CD14-positive monocyte (primary cell): ENCODE results near the gene SCMH1. TPM values are rescaled to one million over a fixed set of nuclear protein-coding genes. Genes with fewer than 3 reads are reported as not detected.
A peak's percentile ranks its signal among the peaks of the same experiment; 100 is the strongest.

Experiments used
- DNase-seq, 3 donors: peaks; one replicate each; pipeline ENCODE4 v3.0.0-alpha.2; 2011 to 2022
- H2AFZ ChIP-seq: 2 replicates; pipeline ENCODE4 v1.6.0; 2012; ENCODE audit warnings: mild to moderate bottlenecking, low read depth, low read length, inconsistent platforms; ENCODE audit not compliant: insufficient read depth, poor library complexity, severe bottlenecking
- H3K27ac ChIP-seq, 2 donors: 1 replicate in 1 of 2; 2 replicates in 1 of 2; pipeline ENCODE4 v1.5.1; 2012 to 2013; ENCODE audit warnings: low read length in 2 of 2, control low read depth in 1 of 2, inconsistent platforms in 1 of 2, low read depth in 1 of 2, mild to moderate bottlenecking in 1 of 2
- H3K27me3 ChIP-seq, 2 donors: one replicate each; pipeline versions ENCODE4 v1.6.0 to v1.6.1; 2011 to 2013; ENCODE audit warnings: low read length in 2 of 2; ENCODE audit not compliant: control insufficient read depth in 2 of 2, insufficient read depth in 2 of 2
- H3K36me3 ChIP-seq, 2 donors: replicated peaks in 1 of 2; 1 replicate in 1 of 2; 2 replicates in 1 of 2; pipeline versions ENCODE4 v1.5.1 to v1.6.1; 2012 to 2013; ENCODE audit warnings: low read length in 2 of 2, control low read depth in 1 of 2, inconsistent platforms in 1 of 2, mild to moderate bottlenecking in 1 of 2; ENCODE audit not compliant: insufficient read depth in 2 of 2, control insufficient read depth in 1 of 2
- H3K4me1 ChIP-seq, 2 donors: 1 replicate in 1 of 2; 2 replicates in 1 of 2; pipeline versions ENCODE4 v1.5.1 to v1.6.1; 2012 to 2013; ENCODE audit warnings: low read length in 2 of 2, control low read depth in 1 of 2, inconsistent platforms in 1 of 2, mild to moderate bottlenecking in 1 of 2, moderate library complexity in 1 of 2; ENCODE audit not compliant: insufficient read depth in 2 of 2, control insufficient read depth in 1 of 2
- H3K4me2 ChIP-seq: replicated peaks from 2 replicates; pipeline ENCODE3; 2012; ENCODE audit warnings: low read length, moderate library complexity, mild to moderate bottlenecking; ENCODE audit not compliant: poor library complexity, severe bottlenecking; ENCODE audit errors: extremely low read depth
- H3K4me3 ChIP-seq, 3 experiments: fragments of 200-600 bp in 1 of 3; sonication (generic) in 1 of 3; replicated peaks in 1 of 3; 1 replicate in 2 of 3; 2 replicates in 1 of 3; pipeline ENCODE4 v1.5.1; 2011 to 2013; ENCODE audit warnings: low read length in 3 of 3, mild to moderate bottlenecking in 3 of 3, control low read depth in 2 of 3, low read depth in 2 of 3, inconsistent platforms in 1 of 3, moderate library complexity in 1 of 3
- H3K79me2 ChIP-seq: 2 replicates; pipeline ENCODE4 v1.6.0; 2012; ENCODE audit warnings: mild to moderate bottlenecking, control low read depth, inconsistent platforms, low read length, moderate library complexity; ENCODE audit not compliant: insufficient read depth
- H3K9ac ChIP-seq: 2 replicates; pipeline ENCODE4 v1.6.0; 2017; ENCODE audit warnings: low read length, mild to moderate bottlenecking; ENCODE audit not compliant: insufficient read depth, poor library complexity, severe bottlenecking
- H3K9me3 ChIP-seq, 2 donors: replicated peaks in 1 of 2; 1 replicate in 1 of 2; 2 replicates in 1 of 2; pipeline versions ENCODE4 v1.5.1 to v1.6.1; 2012 to 2013; ENCODE audit warnings: low read length in 2 of 2, control low read depth in 1 of 2; ENCODE audit not compliant: control insufficient read depth in 1 of 2, insufficient read depth in 1 of 2
- H4K20me1 ChIP-seq: 2 replicates; pipeline ENCODE4 v1.6.0; 2012; ENCODE audit warnings: mild to moderate bottlenecking, low read length, control low read depth, moderate library complexity; ENCODE audit not compliant: insufficient read depth
- H3K27ac Mint-ChIP-seq, 7 donors: one replicate each; pipeline ENCODE4 v1.8.0; 2020; ENCODE audit warnings: mild to moderate bottlenecking in 7 of 7, mixed read lengths in 7 of 7, moderate library complexity in 6 of 7, inconsistent platforms in 2 of 7
- H3K27me3 Mint-ChIP-seq, 3 donors: one replicate each; pipeline ENCODE4 v1.8.0; 2021 to 2022; ENCODE audit warnings: low read depth in 3 of 3, mild to moderate bottlenecking in 3 of 3, mixed read lengths in 3 of 3, moderate library complexity in 3 of 3, inconsistent platforms in 1 of 3
- H3K36me3 Mint-ChIP-seq, 2 donors: one replicate each; pipeline ENCODE4 v1.8.0; 2020; ENCODE audit warnings: mixed read lengths in 2 of 2, inconsistent platforms in 1 of 2, mild to moderate bottlenecking in 1 of 2
- H3K4me1 Mint-ChIP-seq: one replicate; pipeline ENCODE4 v1.8.0; 2020; ENCODE audit warnings: mild to moderate bottlenecking, mixed read lengths
- H3K4me3 Mint-ChIP-seq, 2 donors: one replicate each; pipeline ENCODE4 v1.8.0; 2020; ENCODE audit warnings: mild to moderate bottlenecking in 2 of 2, mixed read lengths in 2 of 2, moderate library complexity in 1 of 2
- H3K9me3 Mint-ChIP-seq, 7 donors: one replicate each; pipeline ENCODE4 v1.8.0; 2020 to 2022; ENCODE audit warnings: mixed read lengths in 7 of 7, mild to moderate bottlenecking in 6 of 7, moderate library complexity in 6 of 7, inconsistent platforms in 2 of 7
- WGBS: methylation state at CpG from one replicate; pipeline ENCODE4 v1.1.5; 2013; ENCODE audit warnings: missing lambda C conversion rate; ENCODE audit not compliant: insufficient coverage; 5-methylcytosine and 5-hydroxymethylcytosine counted together
- intact Hi-C, 2 donors: fragments of 100-400 bp; cut with micrococcal nuclease; formaldehyde crosslinking; loops; one replicate each; pipeline versions ENCODE4 v1.15.0 to v1.15.1; 2023
- polyA plus RNA-seq, 3 donors: library from polyadenylated mRNA; depleted of rRNA in 1 of 3; unstranded in 2 of 3; stranded (reverse) in 1 of 3; fragments of 300-500 nt in 2 of 3; fragments of >200 nt in 1 of 3; fragmentation: Illumina TruSeq in 2 of 3; gene quantifications; 1 replicate in 2 of 3; 2 replicates in 1 of 3; pipeline ENCODE4 v1.2.3, GENCODE V29; 2012 to 2021
- TF ChIP-seq, protein P1 (sequence below): fragments of 200-600 bp; IDR thresholded peaks from one replicate; pipeline ENCODE4 v1.8.0; 2022; ENCODE audit warnings: antibody characterized with exemption, mild to moderate bottlenecking

Gene SCMH1
- polyA plus RNA-seq, 3 donors: 0.66 to 12.7 (median 0.74) TPM

- no peak for DNase-seq
- Histone ChIP-seq H3K9me3 (no peaks in the 10 kb centered on the region), H2AFZ (no peak overlapping the region), H3K4me1 (no peaks in the 10 kb centered on the region), H3K4me2 (no peak overlapping the region), H3K4me3 (no peak overlapping the region), H3K36me3 (peaks cover 12 to 54% of the 10 kb centered on the region in 2 donors), H3K79me2 (no peaks in the 10 kb centered on the region), H3K27me3 (no peaks in the 10 kb centered on the region), H3K9ac (no peak overlapping the region), H3K27ac (no peak overlapping the region), H4K20me1 (no peaks in the 10 kb centered on the region)
- H3K27me3 Mint-ChIP-seq: no peaks in the 10 kb centered on the region
- no peak overlapping the region for H3K4me3 Mint-ChIP-seq
- no peaks in the 10 kb centered on the region for H3K9me3 Mint-ChIP-seq
- peaks cover 20 to 41% of the 10 kb centered on the region in 2 donors for H3K36me3 Mint-ChIP-seq
- no CpG with 5 or more reads among the region's 2 CpGs for WGBS
- intact Hi-C loops: no loop called here
- TF ChIP-seq, protein P1, sequence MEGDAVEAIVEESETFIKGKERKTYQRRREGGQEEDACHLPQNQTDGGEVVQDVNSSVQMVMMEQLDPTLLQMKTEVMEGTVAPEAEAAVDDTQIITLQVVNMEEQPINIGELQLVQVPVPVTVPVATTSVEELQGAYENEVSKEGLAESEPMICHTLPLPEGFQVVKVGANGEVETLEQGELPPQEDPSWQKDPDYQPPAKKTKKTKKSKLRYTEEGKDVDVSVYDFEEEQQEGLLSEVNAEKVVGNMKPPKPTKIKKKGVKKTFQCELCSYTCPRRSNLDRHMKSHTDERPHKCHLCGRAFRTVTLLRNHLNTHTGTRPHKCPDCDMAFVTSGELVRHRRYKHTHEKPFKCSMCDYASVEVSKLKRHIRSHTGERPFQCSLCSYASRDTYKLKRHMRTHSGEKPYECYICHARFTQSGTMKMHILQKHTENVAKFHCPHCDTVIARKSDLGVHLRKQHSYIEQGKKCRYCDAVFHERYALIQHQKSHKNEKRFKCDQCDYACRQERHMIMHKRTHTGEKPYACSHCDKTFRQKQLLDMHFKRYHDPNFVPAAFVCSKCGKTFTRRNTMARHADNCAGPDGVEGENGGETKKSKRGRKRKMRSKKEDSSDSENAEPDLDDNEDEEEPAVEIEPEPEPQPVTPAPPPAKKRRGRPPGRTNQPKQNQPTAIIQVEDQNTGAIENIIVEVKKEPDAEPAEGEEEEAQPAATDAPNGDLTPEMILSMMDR: no peak
- no peaks in the 10 kb centered on the region for H3K4me1 Mint-ChIP-seq
- H3K27ac Mint-ChIP-seq: no peak overlapping the region
Measured at GRCh38 chr1:41024953-41025352, 217.2 kb downstream of the SCMH1 start.

DNA sequence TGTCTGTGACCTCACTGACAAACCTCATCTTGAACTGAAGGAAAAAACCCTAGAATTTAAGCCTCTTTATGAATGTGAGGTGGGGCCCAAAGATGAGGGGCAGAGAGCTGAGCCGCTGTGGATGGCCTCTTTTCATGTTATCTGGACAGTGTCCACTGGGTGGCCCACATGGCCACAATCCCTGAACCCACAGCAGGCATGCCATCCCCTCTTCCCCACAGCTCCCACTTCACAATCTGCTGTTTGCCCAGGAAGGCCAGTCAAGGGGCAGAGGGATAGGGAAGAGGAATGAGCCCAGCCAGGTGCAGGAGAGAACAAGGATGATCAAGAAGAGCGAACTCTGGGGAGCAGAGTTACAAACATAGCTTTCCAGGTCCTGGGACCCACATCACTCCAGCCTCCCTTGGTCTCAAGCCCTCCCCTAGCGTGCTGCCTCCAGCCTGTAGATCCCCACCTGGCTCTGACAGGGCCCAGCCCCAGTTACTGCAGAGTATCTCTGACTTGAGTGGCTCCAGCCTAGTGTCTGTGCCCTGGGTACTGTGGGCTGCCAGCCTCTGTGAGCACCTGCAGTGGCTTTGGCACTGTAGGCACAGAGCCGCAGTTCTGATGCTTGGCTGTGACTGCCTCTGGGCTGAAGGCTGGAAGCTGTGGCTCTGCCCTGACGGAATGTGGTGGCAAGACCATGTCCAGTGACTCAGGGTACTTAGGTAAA is 218.7 kb downstream of the SCMH1 start:
- TF ChIP-seq, protein P1: no peak
- H3K9me3 Mint-ChIP-seq: no peaks in the 10 kb centered on the region
- Histone ChIP-seq H3K36me3 (peaks cover 10 to 46% of the 10 kb centered on the region in 2 donors), H3K9me3 (no peaks in the 10 kb centered on the region), H3K27ac (no peak overlapping the region), H3K4me2 (no peak overlapping the region), H3K79me2 (no peaks in the 10 kb centered on the region), H3K4me3 (no peak overlapping the region), H3K27me3 (no peaks in the 10 kb centered on the region), H3K9ac (no peak overlapping the region), H2AFZ (no peak overlapping the region), H3K4me1 (no peaks in the 10 kb centered on the region), H4K20me1 (no peaks in the 10 kb centered on the region)
- 97% methylated on average over 4 of the region's 5 CpGs for WGBS
- intact Hi-C loops: no loop called here
- H3K27me3 Mint-ChIP-seq: no peaks in the 10 kb centered on the region
- peak overlapping the region in 2 of 7 donors; percentile 15 to 65 for H3K27ac Mint-ChIP-seq
- DNase-seq: no peak
- no peaks in the 10 kb centered on the region for H3K4me1 Mint-ChIP-seq
- H3K4me3 Mint-ChIP-seq: no peak overlapping the region
- peaks cover 26 to 42% of the 10 kb centered on the region in 2 donors for H3K36me3 Mint-ChIP-seq
